K562 (cell line): ENCODE data around the gene LRRC4C. TPM values are rescaled to one million over a fixed set of nuclear protein-coding genes. Genes with fewer than 3 reads are reported as not detected.

ENCODE experiments used
- ATAC-seq: fragments of 200-7000 bp; cut with Tn5 transposase; 3 replicates; pipeline ENCODE4 v1.9.1; 2020; ENCODE audit warnings: moderate library complexity
- Bru-seq: library from RNA; stranded (reverse); fragments of 400-500 nt; gene quantifications from one replicate; lab custom pipeline; 2021; lab: Mats Ljungman, UMichigan
- BruChase-seq, 2 experiments: library from RNA; stranded (reverse); fragments of 400-500 nt; gene quantifications; one replicate each; lab custom pipeline; 2021; lab: Mats Ljungman, UMichigan
- BruUV-seq: library from RNA; stranded (reverse); fragments of 400-500 nt; replicated peaks from 2 replicates; lab custom pipeline; 2021; lab: Mats Ljungman, UMichigan
- CTCF ChIA-PET: fragments of 300-600 bp; formaldehyde crosslinking; extraction: SDS; loops from one replicate; lab custom pipeline; 2021; ENCODE audit warnings: low intra/inter-chr PET ratio; lab: Yijun Ruan, JAX
- POLR2A ChIA-PET: fragments of 300-600, 350-650 bp; sonication (Branson Sonifier 250); formaldehyde crosslinking; extraction: SDS; loops from one replicate; lab custom pipeline; 2021; ENCODE audit warnings: antibody characterized with exemption, inconsistent platforms; lab: Yijun Ruan, JAX
- DNase-seq, 4 experiments: peaks; one replicate each; pipeline versions ENCODE4 v3.0.0 to v3.0.0-alpha.2; 2011 to 2018; ENCODE audit warnings: low spot score in 3 of 4, mixed read lengths in 3 of 4; ENCODE audit errors: extremely low read depth in 1 of 4
- FAIRE-seq: peaks from 2 replicates; lab custom pipeline; 2011; peaks lifted over from hg19 to GRCh38; lab: Jason Lieb, UNC
- H2AFZ ChIP-seq: 2 replicates; pipeline ENCODE4 v1.6.0; 2011; ENCODE audit warnings: low read depth, low read length, control low read depth, inconsistent platforms
- H3K27ac ChIP-seq: fragments of 200-600 bp; 3 replicates; pipeline ENCODE4 v1.8.0; 2011; ENCODE audit warnings: low read depth, mild to moderate bottlenecking, control low read depth, inconsistent platforms, low read length, moderate library complexity, mixed read lengths; ENCODE audit errors: extremely low read depth
- H3K27me3 ChIP-seq, 2 experiments: fragments of 300-600 bp in 1 of 2; 2 replicates in 1 of 2; 3 replicates in 1 of 2; pipeline versions ENCODE4 v1.6.0 to v1.8.0; 2011; ENCODE audit warnings: inconsistent platforms in 2 of 2, low read length in 2 of 2, mild to moderate bottlenecking in 1 of 2, mixed read lengths in 1 of 2, moderate library complexity in 1 of 2; ENCODE audit not compliant: control insufficient read depth in 2 of 2, insufficient read depth in 2 of 2
- H3K36me3 ChIP-seq: fragments of 300-600 bp; 3 replicates; pipeline ENCODE4 v1.8.0; 2011; ENCODE audit warnings: mild to moderate bottlenecking, low read length, inconsistent platforms; ENCODE audit not compliant: control insufficient read depth, insufficient read depth
- H3K4me1 ChIP-seq, 2 experiments: fragments of 200-600 bp in 1 of 2; replicated peaks in 1 of 2; 2 replicates in 1 of 2; 3 replicates in 1 of 2; pipeline versions ENCODE4 v1.5.1 to v1.8.0; 2011; ENCODE audit warnings: inconsistent platforms in 2 of 2, low read length in 2 of 2, mild to moderate bottlenecking in 1 of 2, mixed read lengths in 1 of 2, moderate library complexity in 1 of 2; ENCODE audit not compliant: control insufficient read depth in 2 of 2, insufficient read depth in 2 of 2
- H3K4me2 ChIP-seq: 2 replicates; pipeline ENCODE4 v1.6.1; 2011; ENCODE audit warnings: low read length, control low read depth, inconsistent platforms, mixed read lengths; ENCODE audit not compliant: insufficient read depth
- H3K4me3 ChIP-seq: fragments of 200-600 bp; sonication (generic), shearing (Covaris generic); 2 replicates; pipeline ENCODE4 v1.5.1; 2016; ENCODE audit warnings: control low read depth, inconsistent platforms
- H3K79me2 ChIP-seq: fragments of 200-600 bp; 3 replicates; pipeline ENCODE4 v1.8.0; 2011; ENCODE audit warnings: low read length, inconsistent platforms; ENCODE audit not compliant: control insufficient read depth, insufficient read depth
- H3K9ac ChIP-seq, 2 experiments: 2 replicates each; pipeline versions ENCODE4 v1.6.0 to v1.6.1; 2011; ENCODE audit warnings: low read depth in 2 of 2, low read length in 2 of 2, control low read depth in 1 of 2, inconsistent platforms in 1 of 2, mild to moderate bottlenecking in 1 of 2, mixed read lengths in 1 of 2; ENCODE audit not compliant: insufficient read depth in 1 of 2
- H3K9me1 ChIP-seq: one replicate; pipeline ENCODE4 v1.6.0; 2011; ENCODE audit warnings: inconsistent platforms, mild to moderate bottlenecking, low read length, moderate library complexity; ENCODE audit not compliant: control insufficient read depth, insufficient read depth
- H3K9me3 ChIP-seq: replicated peaks from 2 replicates; pipeline ENCODE4 v1.5.1; 2011; ENCODE audit warnings: low read depth, low read length, inconsistent platforms; ENCODE audit not compliant: control insufficient read depth, insufficient read depth
- H4K20me1 ChIP-seq: replicated peaks from 2 replicates; pipeline ENCODE4 v1.6.1; 2011; ENCODE audit warnings: low read length, inconsistent platforms, mixed read lengths; ENCODE audit not compliant: control insufficient read depth, insufficient read depth
- ILK ChIP-seq: fragments of 450-650 bp; IDR thresholded peaks from 2 replicates; pipeline ENCODE4 v1.6.1; 2016; ENCODE audit warnings: missing genetic modification characterization, low read depth, mild to moderate bottlenecking, missing compliant biosample characterization, moderate library complexity, borderline replicate concordance
- ZNF24 ChIP-seq: fragments of 450-650 bp; IDR thresholded peaks from 2 replicates; pipeline ENCODE4 v1.6.1; 2016
- ZNF398 ChIP-seq: fragments of 250-450 bp; sonication (Bioruptor Pico); IDR thresholded peaks from 2 replicates; pipeline ENCODE4 v1.8.0; 2021; ENCODE audit warnings: moderate library complexity, mild to moderate bottlenecking, inconsistent platforms
- WGBS: fragments of 100-300 bp; shearing (Covaris generic); methylation state at CpG from one replicate; pipeline ENCODE4 v1.1.6; 2016; ENCODE audit warnings: low coverage, mixed read lengths; ENCODE audit not compliant: insufficient coverage; ENCODE audit errors: missing lambda C conversion rate; 5-methylcytosine and 5-hydroxymethylcytosine counted together
- in situ Hi-C: fragments of 300-500 bp; cut with MboI; formaldehyde crosslinking; loops from 4 replicates; pipeline ENCODE4 v1.15.0; 2018; ENCODE audit warnings: inconsistent platforms, mixed read lengths
- intact Hi-C: fragments of 100-400 bp; cut with micrococcal nuclease; formaldehyde crosslinking; loops from 2 replicates; pipeline ENCODE4 v1.14.2; 2022
- long read RNA-seq, 3 experiments: library from polyadenylated mRNA in 2 of 3; library from RNA in 1 of 3; unstranded in 2 of 3; stranded (forward) in 1 of 3; transcript quantifications; one replicate each; pipeline ENCODE4 v2.0.0, GENCODE V29; 2019 to 2022
- polyA minus RNA-seq, 3 experiments: library from RNA; depleted of rRNA, polyadenylated mRNA; stranded (reverse); fragments of >200 nt; gene quantifications; 2 replicates each; pipeline ENCODE4 v1.2.3, GENCODE V29; 2011
- polyA plus RNA-seq, 8 experiments: library from polyadenylated mRNA; depleted of rRNA in 4 of 8; stranded (reverse) in 5 of 8; unstranded in 3 of 8; fragments of >200 nt; fragmentation: Nextera tagmentation in 2 of 8; fragmentation: Illumina TruSeq in 1 of 8; extraction: Ambion mirVana in 2 of 8; extraction: Trizol in 1 of 8; gene quantifications; 2 replicates each; pipeline versions ENCODE4 v1.2.1 to v1.2.3, GENCODE V29; 2011 to 2014; ENCODE audit warnings: inconsistent platforms in 1 of 8, missing spikeins in 1 of 8
- total RNA-seq, 7 experiments: library from RNA; depleted of rRNA in 6 of 7; stranded (reverse); fragments of >200 nt in 6 of 7; fragmentation: Illumina TruSeq in 2 of 7; extraction: Trizol in 2 of 7; gene quantifications; 2 replicates each; pipeline versions ENCODE4 v1.2.1 to v1.2.3, GENCODE V29; 2011 to 2021; ENCODE audit warnings: low replicate concordance in 1 of 7

LRRC4C gene
- not detected in 2 replicates for total RNA-seq (2011; cell fraction: chromatin; rRNA removed; ENCODE audit: low replicate concordance)
- total RNA-seq (2011; cell fraction: nucleolus; rRNA removed) = not detected in 2 replicates
- not detected in 2 replicates for total RNA-seq (2011; cell fraction: nucleoplasm; rRNA removed)
- not detected in 2 replicates for total RNA-seq (2014; rRNA removed)
- not detected in 2 replicates for total RNA-seq (2014; rRNA removed; fragmentation: Illumina TruSeq; extraction: Trizol)
- total RNA-seq (2015; rRNA removed; fragmentation: Illumina TruSeq; extraction: Trizol) = not detected in 2 replicates
- total RNA-seq (2021) = not detected in 2 replicates
- not detected in 2 replicates for polyA plus RNA-seq (2011; rRNA removed)
- not detected in 2 replicates for polyA plus RNA-seq (2011; cell fraction: cytosol; rRNA removed)
- polyA plus RNA-seq (2011; cell fraction: nucleus; rRNA removed) = not detected in 2 replicates
- polyA plus RNA-seq (2012) = not detected in 2 replicates
- polyA plus RNA-seq (2014; fragmentation: Illumina TruSeq; extraction: Trizol) = not detected in 2 replicates
- not detected for polyA plus RNA-seq (2014; fragmentation: Nextera tagmentation; extraction: Ambion mirVana)
- not detected in 2 replicates for polyA plus RNA-seq (2014; rRNA removed)
- polyA minus RNA-seq (2011; rRNA and poly(A)+ RNA removed) = not detected in 2 replicates
- polyA minus RNA-seq (2011; cell fraction: cytosol; rRNA and poly(A)+ RNA removed) = not detected in 2 replicates
- not detected in 2 replicates for polyA minus RNA-seq (2011; cell fraction: nucleus; rRNA and poly(A)+ RNA removed)
- Bru-seq, nascent RNA = percentile 1 among the genes with signal in this experiment
- BruChase-seq, experiment 1, labeled RNA remaining after a 2-hour chase = percentile 2 among the genes with signal in this experiment
- BruChase-seq, experiment 2, labeled RNA remaining after a 6-hour chase = percentile 2 among the genes with signal in this experiment
- long read RNA-seq, experiment 1, partial matches to known transcripts = 0 of 1 reads
- long read RNA-seq, experiment 1, other reads (novel, unspliced or antisense) = 1 of 1 reads
- long read RNA-seq, experiment 2 = 0 reads
- long read RNA-seq, experiment 3 = 0 reads

GRCh38 chr11:41459465-41460401, at the start of gene LRRC4C:
TSS of gene LRRC4C (minus strand) at chr11:41459652.
- no TSS peak for BruUV-seq
- no peak for DNase-seq
- intact Hi-C loops = loop anchor here (5.0 kb wide), 1 partner anchor 1823 kb away; no protein-coding TSS in a partner anchor
- no peaks in the 10 kb centered on the region for H3K36me3 ChIP-seq
- no peaks in the 10 kb centered on the region for H3K79me2 ChIP-seq
- no peak for ATAC-seq
- H3K4me1 ChIP-seq = no peaks in the 10 kb centered on the region
- POLR2A ChIA-PET = no interaction called here
- H3K4me3 ChIP-seq = no peak within 1 kb of the TSS
- in situ Hi-C loops = loop anchor here (25.0 kb wide), 1 partner anchor 1828 kb away; no protein-coding TSS in a partner anchor
- H2AFZ ChIP-seq = no peak within 1 kb of the TSS
- no peaks in the 10 kb centered on the region for H3K9me1 ChIP-seq
- FAIRE-seq = no peak
- no peak within 1 kb of the TSS for H3K27ac ChIP-seq
- under 1% methylated on average over 22 of the region's 22 CpGs for WGBS
- H3K4me2 ChIP-seq = no peak within 1 kb of the TSS
- CTCF ChIA-PET = no interaction called here
- no peak within 1 kb of the TSS for H3K9ac ChIP-seq
- no peaks in the 10 kb centered on the region for H4K20me1 ChIP-seq
- H3K9me3 ChIP-seq = no peaks in the 10 kb centered on the region
- no peaks in the 10 kb centered on the region for H3K27me3 ChIP-seq
- no peak for TF ChIP-seq ZNF398 (CRISPR knock-in tag)
- TF ChIP-seq ILK = no peak
- TF ChIP-seq ZNF24 = no peak
